Lung (tissue), 12 donors: ENCODE data around the gene LDLRAD2. TPM values are rescaled to one million over a fixed set of nuclear protein-coding genes. Genes with fewer than 3 reads are reported as not detected.

ENCODE experiments used
- ATAC-seq: fragments of 200-7000 bp; cut with Tn5 transposase; one replicate; pipeline ENCODE4 v1.9.1; 2020; ENCODE audit warnings: moderate number of reproducible peaks; ENCODE audit not compliant: insufficient read depth, low FRiP score
- DNase-seq, 3 donors: peaks; one replicate each; pipeline ENCODE4 v3.0.0-alpha.2; 2013 to 2017
- H3K27ac ChIP-seq, 2 donors: one replicate each; pipeline ENCODE4 v1.5.1; 2013; ENCODE audit warnings: mild to moderate bottlenecking in 2 of 2, moderate library complexity in 2 of 2, control low read depth in 1 of 2, inconsistent platforms in 1 of 2, low read depth in 1 of 2, low read length in 1 of 2
- H3K27me3 ChIP-seq, 3 donors: one replicate each; pipeline ENCODE4 v1.5.1; 2013; ENCODE audit warnings: low read length in 2 of 3; ENCODE audit not compliant: control insufficient read depth in 3 of 3, insufficient read depth in 3 of 3
- H3K36me3 ChIP-seq, 4 donors: one replicate each; pipeline ENCODE4 v1.5.1; 2013; ENCODE audit warnings: low read length in 4 of 4, mild to moderate bottlenecking in 1 of 4, moderate library complexity in 1 of 4; ENCODE audit not compliant: control insufficient read depth in 4 of 4, insufficient read depth in 4 of 4
- H3K4me1 ChIP-seq, 5 donors: one replicate each; pipeline ENCODE4 v1.5.1; 2013; ENCODE audit warnings: low read length in 5 of 5, mild to moderate bottlenecking in 2 of 5, moderate library complexity in 1 of 5; ENCODE audit not compliant: control insufficient read depth in 5 of 5, insufficient read depth in 5 of 5
- H3K4me3 ChIP-seq: one replicate; pipeline ENCODE4 v1.5.1; 2013; ENCODE audit warnings: mild to moderate bottlenecking, control low read depth, moderate library complexity
- H3K9ac ChIP-seq, 2 donors: one replicate each; pipeline ENCODE4 v1.5.1; 2013; ENCODE audit warnings: low read length in 2 of 2, control low read depth in 1 of 2; ENCODE audit not compliant: insufficient read depth in 1 of 2
- H3K9me3 ChIP-seq, 4 donors: one replicate each; pipeline ENCODE4 v1.5.1; 2013; ENCODE audit warnings: low read length in 3 of 4, mild to moderate bottlenecking in 1 of 4, moderate library complexity in 1 of 4; ENCODE audit not compliant: control insufficient read depth in 4 of 4, insufficient read depth in 3 of 4
- CTCF ChIP-seq: IDR thresholded peaks from 2 replicates; pipeline ENCODE4 v1.5.1; 2012; ENCODE audit warnings: mild to moderate bottlenecking; ENCODE audit errors: control extremely low read depth, extremely low read depth
- WGBS, 2 donors: extraction: QIAGEN DNeasy Blood & Tissue Kit; methylation state at CpG; one replicate each; pipeline ENCODE4 v1.1.7; 2013; 5-methylcytosine and 5-hydroxymethylcytosine counted together
- polyA plus RNA-seq, 2 donors: library from polyadenylated mRNA; stranded (reverse); fragments of 200-250 nt; gene quantifications; one replicate each; pipeline ENCODE4 v1.2.1, GENCODE V29; 2013
- total RNA-seq, 2 donors: library from RNA; depleted of rRNA in 1 of 2; stranded (reverse); fragments of >200 nt in 1 of 2; gene quantifications; one replicate each; pipeline ENCODE4 v1.2.1, GENCODE V29; 2014 to 2021
- donor health status: control.
- donor health status: control.
- donor health status: Bipolar disorder and iron deficiency.
- donor health status: healthy.
- donor health status: DM: yes; HTN: yes; CAD: no.

LDLRAD2 gene
- total and polyA plus RNA-seq, 4 donors = 0.20 to 2.8 (median 0.54) TPM

DNA sequence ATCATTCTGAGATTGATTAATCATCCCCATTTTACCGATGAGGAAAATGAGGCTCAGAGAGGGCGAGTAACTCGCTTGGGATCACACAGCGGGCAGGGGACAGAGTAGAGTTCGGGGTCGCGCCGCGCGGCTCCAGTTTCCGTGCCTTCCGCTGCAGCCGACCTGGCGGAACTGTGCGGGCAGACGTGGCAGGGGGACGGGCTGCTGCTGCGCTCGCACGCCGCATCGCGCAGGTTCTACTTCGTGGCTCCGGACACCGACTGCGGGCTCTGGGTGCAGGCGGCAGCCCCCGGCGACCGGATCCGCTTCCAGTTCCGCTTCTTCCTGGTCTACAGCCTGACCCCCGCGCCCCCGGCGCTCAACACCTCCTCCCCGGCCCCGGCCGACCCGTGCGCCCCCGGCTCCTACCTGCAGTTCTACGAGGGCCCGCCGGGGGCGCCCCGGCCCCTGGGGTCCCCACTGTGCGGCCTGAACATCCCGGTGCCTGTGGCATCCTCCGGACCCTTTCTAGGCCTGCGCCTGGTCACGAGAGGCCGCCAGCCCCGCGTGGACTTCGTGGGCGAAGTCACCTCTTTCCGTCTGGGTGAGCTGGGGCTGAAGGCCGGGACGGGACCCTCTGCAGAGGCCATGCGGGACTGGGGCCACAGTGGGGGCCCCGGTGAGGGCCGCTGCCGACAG is 2.3 kb downstream of the LDLRAD2 start:
- H3K27ac ChIP-seq = no peak overlapping the region
- peak overlapping the region in 1 of 2 donors; percentile 11 for H3K9ac ChIP-seq
- ATAC-seq = peak; percentile 13
- 13 to 15% methylated on average over 64 to 65 of the region's 65 CpGs for WGBS, 2 donors
- H3K27me3 ChIP-seq = peaks cover 0 to 3% (median 0%) of the 10 kb centered on the region in 3 donors
- peaks cover 0 to 3% (median 0%) of the 10 kb centered on the region in 4 donors for H3K9me3 ChIP-seq
- no peaks in the 10 kb centered on the region for H3K36me3 ChIP-seq
- DNase-seq = peak; percentile 8 to 39 (median 30)
- no peak for TF ChIP-seq CTCF
- peaks cover 0 to 13% (median 0%) of the 10 kb centered on the region in 5 donors for H3K4me1 ChIP-seq
- peak overlapping the region; percentile 24 for H3K4me3 ChIP-seq

DNA sequence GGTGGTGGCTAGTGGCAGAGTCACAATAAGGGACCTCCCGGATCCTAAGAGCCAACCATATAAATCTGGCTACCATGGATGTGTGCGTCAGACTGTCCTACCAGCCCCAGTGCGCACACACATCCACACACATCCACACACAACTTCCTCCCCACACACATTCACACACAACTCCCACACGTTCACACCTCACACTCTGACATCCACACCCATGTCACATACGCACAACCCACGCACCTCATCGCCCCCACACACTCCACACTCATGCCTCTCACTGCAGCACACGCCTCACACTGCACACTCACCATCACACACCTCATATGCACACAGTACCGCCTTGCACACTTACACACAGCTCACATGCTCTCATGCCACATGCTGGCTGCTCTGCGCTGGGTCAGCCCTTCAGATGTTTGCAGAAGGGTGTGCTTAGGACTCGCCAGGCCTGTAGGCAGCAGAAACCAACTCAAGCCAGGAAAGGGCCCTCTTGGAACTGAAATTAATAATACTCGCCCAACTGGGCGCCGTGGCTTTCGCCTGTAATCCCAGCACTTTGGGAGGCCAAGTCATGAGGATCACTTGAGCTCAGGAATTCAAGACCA is 3.0 kb downstream of the LDLRAD2 start:
- no peaks in the 10 kb centered on the region for H3K36me3 ChIP-seq
- TF ChIP-seq CTCF = no peak
- no peak overlapping the region for H3K27ac ChIP-seq
- ATAC-seq = no peak
- WGBS, 2 donors = 79 to 84% methylated on average over 15 of the region's 15 CpGs
- H3K4me3 ChIP-seq = no peak overlapping the region
- H3K4me1 ChIP-seq = peaks cover 0 to 13% (median 0%) of the 10 kb centered on the region in 5 donors
- H3K9ac ChIP-seq = no peak overlapping the region
- H3K9me3 ChIP-seq = peaks cover 0 to 3% (median 0%) of the 10 kb centered on the region in 4 donors
- peak in 2 of 3 donors; percentile 8 to 40 for DNase-seq
- peaks cover 0 to 3% (median 0%) of the 10 kb centered on the region in 3 donors for H3K27me3 ChIP-seq

- no peak for TF ChIP-seq CTCF
- Histone ChIP-seq H3K9me3 (peaks cover 0 to 3% (median 0%) of the 10 kb centered on the region in 4 donors), H3K4me3 (no peak overlapping the region), H3K4me1 (peaks cover 0 to 13% (median 0%) of the 10 kb centered on the region in 5 donors), H3K27me3 (peaks cover 0 to 3% (median 0%) of the 10 kb centered on the region in 3 donors), H3K36me3 (no peaks in the 10 kb centered on the region), H3K27ac (no peak overlapping the region), H3K9ac (no peak overlapping the region)
- ATAC-seq = no peak
- peak in 2 of 3 donors; percentile 31 to 41 for DNase-seq
- WGBS, 2 donors = 37 to 69% methylated on average over 12 of the region's 12 CpGs
These were observed 3.8 kb downstream of the LDLRAD2 start for GRCh38 chr1:21815724-21816321.
